Heart left ventricle (tissue), 13 donors: ENCODE results near the gene TRIM68.

Experiments used
- CTCF ChIP-seq, 12 donors: fragments of 200-600 bp; sonication (generic) in 4 of 12; IDR thresholded peaks; one replicate each; pipeline versions ENCODE4 v1.5.0 to v1.8.0; 2018 to 2022; ENCODE audit warnings: antibody characterized with exemption in 12 of 12, mild to moderate bottlenecking in 5 of 12
- POLR2A ChIP-seq, 2 donors: fragments of 450-650 bp; IDR thresholded peaks; one replicate each; pipeline ENCODE4 v1.6.1; 2017; ENCODE audit warnings: antibody characterized with exemption in 2 of 2, mild to moderate bottlenecking in 2 of 2, moderate library complexity in 2 of 2
- donor health status: ischemic (EF 13 %, LVEDD 7.1; RV severe dilation, severe dysfunction).
- donor health status: DM: no; HTN: yes; CAD: no.
- donor health status: DM: no; HTN: no; CAD: no.
- donor health status: ischemic (EF 25% LVEDD 6.9; RV normal size, moderate dysfunction).
- donor health status: ischemic (EF 25% LVEDD 5.7; RV mildly dilated, moderate dysfunction).
- donor health status: ischemic (EF 35%, LVEDD 5.7; RV mildly dilated, moderate dysfunction).
- donor health status: nonischemic (EF 11% LVEDD 7.7; RV severe dilation, severe dysfunction).
- donor health status: DM: yes; HTN: yes; CAD: no.
- donor health status: PGD.
- donor health status: ischemic (EF 29% LVEDD 5.4; RV normal size, mild dysfunction).
- donor health status: nonischemic (EF 23%, LVEDD 6.1; RV moderate dilation, normal function).

- TF ChIP-seq CTCF (IDR thresholded peaks at IDR 0.05), result no peak
- TF ChIP-seq POLR2A (IDR thresholded peaks at IDR 0.05), result no peak
Measured at GRCh38 chr11:4589017-4589416, 19.0 kb downstream of the TRIM68 start.
